WTC11 (cell line): ENCODE measurements around the gene PLEKHH1. TPM values are rescaled to one million over a fixed set of nuclear protein-coding genes. Genes with fewer than 3 reads are reported as not detected.

Experiments
- ATAC-seq: fragments of 200-7000 bp; cut with Tn5 transposase; 2 replicates; pipeline ENCODE4 v1.10.0; 2021; ENCODE audit warnings: mild to moderate bottlenecking, moderate library complexity
- CTCF ChIA-PET: fragments of 300-600 bp; sonication (Branson Sonifier 250); formaldehyde crosslinking; loops from one replicate; lab custom pipeline; 2021; ENCODE audit warnings: antibody characterized with exemption; lab: Charles Lee
- POLR2A ChIA-PET: fragments of 350-600 bp; sonication (Branson Sonifier 250); formaldehyde crosslinking; loops from one replicate; lab custom pipeline; 2021; ENCODE audit warnings: antibody characterized with exemption; lab: Charles Lee
- DNase-seq: peaks from one replicate; pipeline ENCODE4 v3.0.0; 2021; ENCODE audit warnings: low spot score
- H3K27ac Mint-ChIP-seq: 2 replicates; pipeline ENCODE4 v1.8.0; 2021; ENCODE audit warnings: mixed read lengths
- H3K27me3 Mint-ChIP-seq: 2 replicates; pipeline ENCODE4 v1.8.0; 2021; ENCODE audit warnings: low read depth, mild to moderate bottlenecking, moderate library complexity, mixed read lengths
- H3K36me3 Mint-ChIP-seq: 2 replicates; pipeline ENCODE4 v1.8.0; 2021; ENCODE audit warnings: mixed read lengths
- H3K4me1 Mint-ChIP-seq: 2 replicates; pipeline ENCODE4 v1.8.0; 2022; ENCODE audit warnings: mixed read lengths
- H3K4me3 Mint-ChIP-seq: 2 replicates; pipeline ENCODE4 v1.8.0; 2021; ENCODE audit warnings: mild to moderate bottlenecking, moderate library complexity, mixed read lengths
- H3K9me3 Mint-ChIP-seq: 2 replicates; pipeline ENCODE4 v1.8.0; 2021; ENCODE audit warnings: mixed read lengths
- ATF1 ChIP-seq: sonication (generic); formaldehyde crosslinking; IDR thresholded peaks from 2 replicates; pipeline ENCODE4 v1.8.1; 2023; ENCODE audit warnings: mild to moderate bottlenecking, moderate library complexity, missing genetic modification reagents
- CBFB ChIP-seq: sonication (generic); formaldehyde crosslinking; IDR thresholded peaks from 2 replicates; pipeline ENCODE4 v1.8.1; 2022; ENCODE audit warnings: mild to moderate bottlenecking, low read depth, missing genetic modification reagents
- CREB1 ChIP-seq: sonication (generic); formaldehyde crosslinking; IDR thresholded peaks from 2 replicates; pipeline ENCODE4 v1.8.0; 2023; ENCODE audit warnings: mild to moderate bottlenecking, missing genetic modification reagents
- KAT7 ChIP-seq: sonication (generic); formaldehyde crosslinking; IDR thresholded peaks from 2 replicates; pipeline ENCODE4 v1.8.1; 2023; ENCODE audit warnings: missing genetic modification reagents, mild to moderate bottlenecking, borderline replicate concordance
- MLX ChIP-seq: sonication (generic); formaldehyde crosslinking; IDR thresholded peaks from 2 replicates; pipeline ENCODE4 v1.8.1; 2023; ENCODE audit warnings: mild to moderate bottlenecking, missing genetic modification reagents, moderate library complexity
- MYBL2 ChIP-seq: sonication (generic); formaldehyde crosslinking; IDR thresholded peaks from 2 replicates; pipeline ENCODE4 v1.8.1; 2023; ENCODE audit warnings: mild to moderate bottlenecking, moderate library complexity, missing genetic modification reagents
- NFATC4 ChIP-seq: fragments of 250-450 bp; sonication (Bioruptor Pico); IDR thresholded peaks from 2 replicates; pipeline ENCODE4 v1.9.0; 2021; ENCODE audit warnings: mild to moderate bottlenecking
- NFE2L1 ChIP-seq: sonication (generic); formaldehyde crosslinking; IDR thresholded peaks from 2 replicates; pipeline ENCODE4 v1.8.1; 2023; ENCODE audit warnings: missing genetic modification reagents
- OVOL2 ChIP-seq: fragments of 250-450 bp; sonication (Bioruptor Pico); IDR thresholded peaks from 2 replicates; pipeline ENCODE4 v1.9.0; 2021; ENCODE audit warnings: mild to moderate bottlenecking, borderline replicate concordance
- PRRX2 ChIP-seq: fragments of 250-450 bp; sonication (Bioruptor Pico); IDR thresholded peaks from 2 replicates; pipeline ENCODE4 v1.8.0; 2021; ENCODE audit warnings: mild to moderate bottlenecking
- RELA ChIP-seq: sonication (generic); formaldehyde crosslinking; IDR thresholded peaks from 2 replicates; pipeline ENCODE4 v1.8.1; 2022; ENCODE audit warnings: missing genetic modification reagents, mild to moderate bottlenecking, borderline replicate concordance
- RORB ChIP-seq: fragments of 250-450 bp; sonication (Bioruptor Pico); IDR thresholded peaks from 2 replicates; pipeline ENCODE4 v1.9.0; 2021; ENCODE audit warnings: mild to moderate bottlenecking
- SMAD3 ChIP-seq: sonication (generic); formaldehyde crosslinking; IDR thresholded peaks from 2 replicates; pipeline ENCODE4 v1.8.0; 2022; ENCODE audit warnings: missing genetic modification reagents, mild to moderate bottlenecking, borderline replicate concordance
- SMAD4 ChIP-seq: sonication (generic); formaldehyde crosslinking; IDR thresholded peaks from 2 replicates; pipeline ENCODE4 v1.8.0; 2022; ENCODE audit warnings: mild to moderate bottlenecking, missing genetic modification reagents
- SP1 ChIP-seq: sonication (generic); formaldehyde crosslinking; conservative IDR thresholded peaks from 2 replicates; pipeline ENCODE4 v1.8.1; 2022; ENCODE audit warnings: missing genetic modification reagents
- USF1 ChIP-seq: sonication (generic); formaldehyde crosslinking; IDR thresholded peaks from 2 replicates; pipeline ENCODE4 v1.8.0; 2022; ENCODE audit warnings: mild to moderate bottlenecking, missing genetic modification reagents
- ZBTB43 ChIP-seq: sonication (generic); formaldehyde crosslinking; IDR thresholded peaks from 2 replicates; pipeline ENCODE4 v1.8.1; 2023; ENCODE audit warnings: mild to moderate bottlenecking, missing genetic modification reagents
- ZNF219 ChIP-seq: sonication (generic); formaldehyde crosslinking; IDR thresholded peaks from 2 replicates; pipeline ENCODE4 v1.8.0; 2023; ENCODE audit warnings: missing genetic modification reagents, mild to moderate bottlenecking, borderline replicate concordance
- ZNF263 ChIP-seq: sonication (generic); formaldehyde crosslinking; IDR thresholded peaks from 2 replicates; pipeline ENCODE4 v1.8.1; 2022; ENCODE audit warnings: low read depth, mild to moderate bottlenecking, moderate library complexity, missing genetic modification reagents
- ZSCAN18 ChIP-seq: fragments of 250-450 bp; sonication (Bioruptor Pico); IDR thresholded peaks from 2 replicates; pipeline ENCODE4 v2.1.2; 2022; ENCODE audit warnings: mild to moderate bottlenecking, moderate library complexity
- total RNA-seq: library from RNA; stranded (reverse); gene quantifications from 3 replicates; pipeline ENCODE4 v1.2.3, GENCODE V29; 2021
- TF ChIP-seq, protein P1 (sequence below): sonication (generic); formaldehyde crosslinking; IDR thresholded peaks from 2 replicates; pipeline ENCODE4 v1.8.1; 2022; ENCODE audit warnings: low read depth, mild to moderate bottlenecking, moderate library complexity, missing genetic modification reagents, borderline replicate concordance
- TF ChIP-seq, protein P2 (sequence below): sonication (generic); formaldehyde crosslinking; IDR thresholded peaks from 2 replicates; pipeline ENCODE4 v1.8.1; 2023; ENCODE audit warnings: mild to moderate bottlenecking, missing genetic modification reagents, moderate library complexity
- TF ChIP-seq, protein P3 (sequence below): fragments of 250-450 bp; sonication (Bioruptor Pico); IDR thresholded peaks from 2 replicates; pipeline ENCODE4 v1.9.0; 2021; ENCODE audit warnings: moderate library complexity, mild to moderate bottlenecking, inconsistent platforms, borderline replicate concordance

PLEKHH1 gene
- total RNA-seq, 1 experiment from 2014 or later, result 48.3 TPM

DNA sequence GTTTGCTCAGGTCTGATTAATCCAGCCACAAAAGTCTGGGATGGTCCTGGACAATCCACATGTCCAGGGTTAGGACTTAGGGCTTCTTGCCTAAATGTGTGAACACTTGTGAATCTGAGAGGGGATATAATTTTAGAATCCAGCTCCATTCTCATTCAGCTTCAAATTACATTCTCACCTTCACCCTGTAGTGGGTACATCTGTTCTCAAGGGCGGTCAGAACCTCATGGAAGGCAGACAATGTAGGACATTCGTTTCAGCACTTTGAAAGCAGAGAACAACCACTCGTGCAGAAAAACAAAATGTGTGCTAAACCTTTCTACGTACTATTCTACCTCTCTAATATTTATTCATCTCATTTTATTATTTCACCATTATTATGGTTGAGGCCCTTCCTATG, 45.8 kb upstream of the PLEKHH1 start:
- TF ChIP-seq PRRX2 (CRISPR knock-in tag), result no peak
- TF ChIP-seq SMAD4 (CRISPR knock-in tag), result no peak
- no peak for TF ChIP-seq ATF1 (CRISPR knock-in tag)
- TF ChIP-seq, protein P1, sequence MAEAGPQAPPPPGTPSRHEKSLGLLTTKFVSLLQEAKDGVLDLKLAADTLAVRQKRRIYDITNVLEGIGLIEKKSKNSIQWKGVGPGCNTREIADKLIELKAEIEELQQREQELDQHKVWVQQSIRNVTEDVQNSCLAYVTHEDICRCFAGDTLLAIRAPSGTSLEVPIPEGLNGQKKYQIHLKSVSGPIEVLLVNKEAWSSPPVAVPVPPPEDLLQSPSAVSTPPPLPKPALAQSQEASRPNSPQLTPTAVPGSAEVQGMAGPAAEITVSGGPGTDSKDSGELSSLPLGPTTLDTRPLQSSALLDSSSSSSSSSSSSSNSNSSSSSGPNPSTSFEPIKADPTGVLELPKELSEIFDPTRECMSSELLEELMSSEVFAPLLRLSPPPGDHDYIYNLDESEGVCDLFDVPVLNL (CRISPR knock-in tag), result no peak
- no peak for TF ChIP-seq CREB1 (CRISPR knock-in tag)
- TF ChIP-seq RELA (CRISPR knock-in tag), result no peak
- no peak for TF ChIP-seq ZNF263 (CRISPR knock-in tag)
- TF ChIP-seq MLX (CRISPR knock-in tag), result no peak
- TF ChIP-seq ZNF219, result no peak
- TF ChIP-seq NFE2L1 (CRISPR knock-in tag), result no peak
- no peak for TF ChIP-seq RORB
- TF ChIP-seq, all 79 proteins: peak for 0
- ATAC-seq (no peak), DNase-seq (no peak)
- ChIA-PET POLR2A (no interaction called here), CTCF (interaction anchor here (0.8 to 1.5 kb wide), 2 partner anchors 60 to 113 kb away, joined by 3 to 6 read pairs; partner anchors contain the start of gene PIGH)
- Mint-ChIP-seq H3K4me3 (no peak overlapping the region), H3K36me3 (0 out of 2 replicates have a peak, but pooled peaks cover 3% of the 10 kb centered on the region), H3K27ac (no peak overlapping the region), H3K4me1 (peaks cover 20% of the 10 kb centered on the region), H3K27me3 (no peaks in the 10 kb centered on the region), H3K9me3 (no peaks in the 10 kb centered on the region)

GRCh38 chr14:67487937-67488893, 44.9 kb upstream of the PLEKHH1 start, which contains the start of gene TMEM229B:
Gene TMEM229B, minus strand, starts transcription at chr14:67488721. Its CDS starts 14,798 bp downstream, at chr14:67473923.
- TF ChIP-seq, protein P2, sequence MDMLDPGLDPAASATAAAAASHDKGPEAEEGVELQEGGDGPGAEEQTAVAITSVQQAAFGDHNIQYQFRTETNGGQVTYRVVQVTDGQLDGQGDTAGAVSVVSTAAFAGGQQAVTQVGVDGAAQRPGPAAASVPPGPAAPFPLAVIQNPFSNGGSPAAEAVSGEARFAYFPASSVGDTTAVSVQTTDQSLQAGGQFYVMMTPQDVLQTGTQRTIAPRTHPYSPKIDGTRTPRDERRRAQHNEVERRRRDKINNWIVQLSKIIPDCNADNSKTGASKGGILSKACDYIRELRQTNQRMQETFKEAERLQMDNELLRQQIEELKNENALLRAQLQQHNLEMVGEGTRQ (CRISPR knock-in tag), result no peak
- TF ChIP-seq PRRX2 (CRISPR knock-in tag) (no peak), OVOL2 (CRISPR knock-in tag) (no peak), CBFB (CRISPR knock-in tag) (no peak), SP1 (CRISPR knock-in tag) (no peak), MYBL2 (CRISPR knock-in tag) (no peak), KAT7 (CRISPR knock-in tag) (no peak), ZSCAN18 (CRISPR knock-in tag) (no peak), ZNF219 (no peak), SMAD3 (CRISPR knock-in tag) (no peak), ZBTB43 (CRISPR knock-in tag) (no peak), NFATC4 (CRISPR knock-in tag) (no peak), USF1 (CRISPR knock-in tag) (no peak)
- TF ChIP-seq, protein P3, sequence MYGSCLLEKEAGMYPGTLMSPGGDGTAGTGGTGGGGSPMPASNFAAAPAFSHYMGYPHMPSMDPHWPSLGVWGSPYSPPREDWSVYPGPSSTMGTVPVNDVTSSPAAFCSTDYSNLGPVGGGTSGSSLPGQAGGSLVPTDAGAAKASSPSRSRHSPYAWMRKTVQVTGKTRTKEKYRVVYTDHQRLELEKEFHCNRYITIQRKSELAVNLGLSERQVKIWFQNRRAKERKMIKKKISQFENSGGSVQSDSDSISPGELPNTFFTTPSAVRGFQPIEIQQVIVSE, result no peak

More at GRCh38 chr14:67487937-67488893, 44.9 kb upstream of the PLEKHH1 start, which contains the start of gene TMEM229B:
- no peak for DNase-seq
- Mint-ChIP-seq H3K4me1 (peaks cover 23% of the 10 kb centered on the region), H3K27ac (no peak within 1 kb of the TSS), H3K36me3 (peaks cover 11% of the 10 kb centered on the region), H3K9me3 (peaks cover 8% of the 10 kb centered on the region), H3K27me3 (peaks cover 7% of the 10 kb centered on the region), H3K4me3 (no peak within 1 kb of the TSS)
- ATAC-seq, result no peak
- ChIA-PET POLR2A (interaction anchor here (0.6 kb wide), 1 partner anchor 78 kb away, joined by 6 read pairs; no protein-coding TSS in a partner anchor), CTCF (interaction anchor here (0.8 to 1.5 kb wide), 3 partner anchors 21 to 112 kb away, joined by 3 to 6 read pairs (median 4); partner anchors contain the start of gene PIGH)
